Neural progenitor cell (in vitro differentiated cells): ENCODE measurements around the gene MED17. TPM values are rescaled to one million over a fixed set of nuclear protein-coding genes. Genes with fewer than 3 reads are reported as not detected.

Experiments
- DNase-seq: peaks from one replicate; pipeline ENCODE4 v3.0.0-alpha.2; 2016; ENCODE audit warnings: low spot score
- H2AFZ ChIP-seq: fragments of 200-600 bp; sonication (generic); replicated peaks from 2 replicates; pipeline ENCODE4 v1.6.1; 2016; ENCODE audit warnings: antibody characterized with exemption
- H3F3A ChIP-seq: fragments of 200-600 bp; sonication (generic); 2 replicates; pipeline ENCODE4 v1.6.1; 2016; ENCODE audit warnings: antibody characterized with exemption, low read depth
- H3K27ac ChIP-seq: fragments of 200-600 bp; sonication (generic); 2 replicates; pipeline ENCODE4 v1.5.1; 2016; ENCODE audit warnings: mild to moderate bottlenecking
- H3K27me3 ChIP-seq: fragments of 200-600 bp; sonication (generic); 2 replicates; pipeline ENCODE4 v1.6.1; 2016; ENCODE audit warnings: mild to moderate bottlenecking, moderate library complexity
- H3K36me3 ChIP-seq: fragments of 200-600 bp; sonication (generic); 2 replicates; pipeline ENCODE4 v1.5.1; 2016
- H3K4me1 ChIP-seq: fragments of 200-600 bp; sonication (generic); 2 replicates; pipeline ENCODE4 v1.6.1; 2016; ENCODE audit warnings: mixed run types
- H3K4me2 ChIP-seq: fragments of 200-600 bp; sonication (generic); 2 replicates; pipeline ENCODE4 v1.6.1; 2016
- H3K4me3 ChIP-seq: fragments of 200-600 bp; sonication (generic); 2 replicates; pipeline ENCODE4 v1.5.1; 2016
- H3K79me2 ChIP-seq: fragments of 200-600 bp; sonication (generic); 2 replicates; pipeline ENCODE4 v1.6.1; 2016; ENCODE audit warnings: low read depth
- H3K9ac ChIP-seq: fragments of 200-600 bp; sonication (generic); 2 replicates; pipeline ENCODE4 v1.6.1; 2016
- H3K9me3 ChIP-seq: fragments of 200-600 bp; sonication (generic); 2 replicates; pipeline ENCODE4 v1.5.1; 2016; ENCODE audit warnings: low read depth
- H4K20me1 ChIP-seq: fragments of 200-600 bp; sonication (generic); 2 replicates; pipeline ENCODE4 v1.6.1; 2016; ENCODE audit warnings: low read depth
- H3K27ac Mint-ChIP-seq: 3 replicates; pipeline ENCODE4 v1.8.0; 2021; ENCODE audit warnings: mixed read lengths
- H3K27me3 Mint-ChIP-seq: 2 replicates; pipeline ENCODE4 v1.8.0; 2022; ENCODE audit warnings: low read depth, mild to moderate bottlenecking, inconsistent platforms, moderate library complexity, mixed read lengths; ENCODE audit not compliant: insufficient read depth
- H3K36me3 Mint-ChIP-seq: 3 replicates; pipeline ENCODE4 v1.8.0; 2021; ENCODE audit warnings: mixed read lengths
- H3K4me1 Mint-ChIP-seq: 3 replicates; pipeline ENCODE4 v1.8.0; 2021; ENCODE audit warnings: mixed read lengths
- H3K4me3 Mint-ChIP-seq: 3 replicates; pipeline ENCODE4 v1.8.0; 2021; ENCODE audit warnings: mild to moderate bottlenecking, moderate library complexity, mixed read lengths
- H3K9me3 Mint-ChIP-seq: 3 replicates; pipeline ENCODE4 v1.8.0; 2020; ENCODE audit warnings: mixed read lengths
- CTCF ChIP-seq: fragments of 200-600 bp; sonication (generic); IDR thresholded peaks from 2 replicates; pipeline ENCODE4 v1.5.1; 2017; ENCODE audit warnings: antibody characterized with exemption, mild to moderate bottlenecking
- EZH2 ChIP-seq: fragments of 200-600 bp; sonication (generic); IDR thresholded peaks from 2 replicates; pipeline ENCODE4 v1.6.1; 2017; ENCODE audit warnings: antibody characterized with exemption, mild to moderate bottlenecking, moderate library complexity
- EZH2phosphoT487 ChIP-seq: fragments of 200-600 bp; sonication (generic); IDR thresholded peaks from 2 replicates; pipeline ENCODE4 v1.6.1; 2017; ENCODE audit warnings: antibody characterized with exemption
- total RNA-seq: library from RNA; depleted of rRNA; stranded (reverse); fragments of >200 nt; gene quantifications from 2 replicates; pipeline ENCODE4 v1.2.3, GENCODE V29; 2015; ENCODE audit warnings: low replicate concordance

Gene MED17, protein sequence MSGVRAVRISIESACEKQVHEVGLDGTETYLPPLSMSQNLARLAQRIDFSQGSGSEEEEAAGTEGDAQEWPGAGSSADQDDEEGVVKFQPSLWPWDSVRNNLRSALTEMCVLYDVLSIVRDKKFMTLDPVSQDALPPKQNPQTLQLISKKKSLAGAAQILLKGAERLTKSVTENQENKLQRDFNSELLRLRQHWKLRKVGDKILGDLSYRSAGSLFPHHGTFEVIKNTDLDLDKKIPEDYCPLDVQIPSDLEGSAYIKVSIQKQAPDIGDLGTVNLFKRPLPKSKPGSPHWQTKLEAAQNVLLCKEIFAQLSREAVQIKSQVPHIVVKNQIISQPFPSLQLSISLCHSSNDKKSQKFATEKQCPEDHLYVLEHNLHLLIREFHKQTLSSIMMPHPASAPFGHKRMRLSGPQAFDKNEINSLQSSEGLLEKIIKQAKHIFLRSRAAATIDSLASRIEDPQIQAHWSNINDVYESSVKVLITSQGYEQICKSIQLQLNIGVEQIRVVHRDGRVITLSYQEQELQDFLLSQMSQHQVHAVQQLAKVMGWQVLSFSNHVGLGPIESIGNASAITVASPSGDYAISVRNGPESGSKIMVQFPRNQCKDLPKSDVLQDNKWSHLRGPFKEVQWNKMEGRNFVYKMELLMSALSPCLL
- total RNA-seq: 40.2 and 76.4 TPM in 2 replicates

GRCh38 chr11:93784145-93784934 lies at the start of gene MED17:
Gene MED17, plus strand, starts transcription at chr11:93784282. Its CDS starts 232 bp downstream, at chr11:93784514.
- Mint-ChIP-seq H3K9me3 (peaks cover 2% of the 10 kb centered on the region), H3K4me1 (peaks cover 33% of the 10 kb centered on the region), H3K27ac (peak within 1 kb of the TSS; percentile 96), H3K4me3 (peak within 1 kb of the TSS; percentile 100), H3K27me3 (peaks cover 2% of the 10 kb centered on the region), H3K36me3 (peaks cover 28% of the 10 kb centered on the region)
- Histone ChIP-seq H3K36me3 (peaks cover 27% of the 10 kb centered on the region), H3K27me3 (no peaks in the 10 kb centered on the region), H3K4me3 (peak within 1 kb of the TSS; percentile 95), H3K4me1 (peaks cover 29% of the 10 kb centered on the region), H4K20me1 (peaks cover 47% of the 10 kb centered on the region), H3K9me3 (no peaks in the 10 kb centered on the region), H3F3A (peaks cover 9% of the 10 kb centered on the region), H2AFZ (peak within 1 kb of the TSS; percentile 54), H3K79me2 (peaks cover 70% of the 10 kb centered on the region), H3K4me2 (peak within 1 kb of the TSS; percentile 98), H3K27ac (peak within 1 kb of the TSS; percentile 99), H3K9ac (peak within 1 kb of the TSS; percentile 97)
- TF ChIP-seq CTCF (peak; percentile 46), EZH2 (peak; percentile 45), EZH2phosphoT487 (no peak)
- DNase-seq: peak; percentile 97

DNA sequence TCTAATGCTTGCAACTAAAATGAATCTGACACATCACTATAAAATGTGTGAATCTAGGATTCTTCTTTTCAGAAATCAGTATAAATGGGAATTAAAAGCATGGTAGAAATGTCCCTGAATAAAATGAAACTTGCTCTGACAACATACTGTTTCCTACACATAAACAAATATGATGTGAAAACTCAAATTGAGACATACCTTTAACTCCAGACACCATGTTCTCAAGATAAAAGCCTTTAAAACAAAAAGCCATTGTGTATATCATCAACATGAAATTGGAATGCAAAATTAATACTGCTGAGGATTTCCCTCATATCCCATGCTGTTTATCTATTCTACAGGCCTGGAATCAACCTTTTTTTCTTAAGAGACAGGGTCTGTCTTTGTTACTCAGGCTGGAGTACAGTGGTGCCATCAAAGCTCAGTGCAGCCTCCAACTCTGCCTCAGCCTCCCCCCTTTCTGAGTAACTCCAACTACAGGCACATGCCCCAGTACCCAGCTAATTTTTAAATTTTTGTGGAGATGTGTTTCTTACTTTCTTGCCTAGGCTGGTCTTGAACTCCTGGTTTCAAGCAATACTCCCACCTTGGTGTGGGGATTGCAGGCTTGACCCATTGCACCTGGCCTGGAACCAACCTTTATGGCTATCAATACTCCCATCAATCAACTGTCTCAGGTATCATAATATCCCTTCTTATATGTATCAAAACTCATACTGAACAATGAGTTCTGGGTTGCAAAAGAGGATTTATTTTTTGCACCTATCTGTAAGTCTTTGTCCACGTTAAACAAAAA lies 49.5 kb upstream of the MED17 start:
- Mint-ChIP-seq H3K27me3 (no peaks in the 10 kb centered on the region), H3K4me3 (no peak overlapping the region), H3K9me3 (no peaks in the 10 kb centered on the region), H3K4me1 (peaks cover 23% of the 10 kb centered on the region), H3K36me3 (peaks cover 19% of the 10 kb centered on the region), H3K27ac (no peak overlapping the region)
- peaks cover 95% of the 10 kb centered on the region for H3F3A ChIP-seq
- no peak for TF ChIP-seq EZH2
- H3K36me3 ChIP-seq: peaks cover 68% of the 10 kb centered on the region
- no peak overlapping the region for H3K4me3 ChIP-seq
- H3K9ac ChIP-seq: no peak overlapping the region
- no peak overlapping the region for H2AFZ ChIP-seq
- peaks cover 93% of the 10 kb centered on the region for H4K20me1 ChIP-seq
- no peaks in the 10 kb centered on the region for H3K9me3 ChIP-seq
- H3K27ac ChIP-seq: peak overlapping the region; percentile 79
- H3K27me3 ChIP-seq: no peaks in the 10 kb centered on the region
- H3K4me2 ChIP-seq: peak overlapping the region; percentile 10
- peaks cover 34% of the 10 kb centered on the region for H3K4me1 ChIP-seq
- H3K79me2 ChIP-seq: peaks cover 78% of the 10 kb centered on the region
- no peak for DNase-seq

DNA sequence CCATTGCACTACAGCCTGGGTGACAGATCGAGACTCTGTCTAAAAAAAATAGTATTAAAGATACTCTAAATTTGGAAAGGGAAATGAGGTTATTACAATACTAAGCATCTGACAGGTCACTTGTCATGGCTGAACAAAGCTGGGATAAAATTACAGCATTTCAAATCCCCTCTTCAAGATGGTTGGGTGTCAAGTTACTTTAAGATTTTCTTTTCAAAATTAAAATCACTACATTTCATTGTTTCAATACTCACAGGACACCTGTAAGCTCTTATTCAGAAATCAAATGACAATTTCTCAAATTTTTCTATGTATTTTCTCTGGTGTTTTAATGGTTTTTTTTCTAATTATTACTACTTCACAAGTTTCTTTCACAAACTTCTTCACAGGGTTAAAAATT lies 48.5 kb upstream of the MED17 start:
- Histone ChIP-seq H3K36me3 (peaks cover 60% of the 10 kb centered on the region), H3K79me2 (peaks cover 88% of the 10 kb centered on the region), H3K27me3 (no peaks in the 10 kb centered on the region), H3K4me3 (no peak overlapping the region), H3K4me1 (peaks cover 34% of the 10 kb centered on the region), H3K4me2 (peak overlapping the region; percentile 2), H3K9ac (no peak overlapping the region), H2AFZ (no peak overlapping the region), H3K27ac (peak overlapping the region; percentile 15), H3F3A (peaks cover 85% of the 10 kb centered on the region), H4K20me1 (peaks cover 97% of the 10 kb centered on the region), H3K9me3 (no peaks in the 10 kb centered on the region)
- no peak for TF ChIP-seq EZH2
- no peak for TF ChIP-seq EZH2phosphoT487
- TF ChIP-seq CTCF: no peak
- Mint-ChIP-seq H3K9me3 (no peaks in the 10 kb centered on the region), H3K27me3 (no peaks in the 10 kb centered on the region), H3K36me3 (peaks cover 15% of the 10 kb centered on the region), H3K4me3 (no peak overlapping the region), H3K4me1 (peaks cover 31% of the 10 kb centered on the region), H3K27ac (no peak overlapping the region)
- DNase-seq: no peak
